Medulla oblongata (tissue), 1 donor: ENCODE data around the gene CATSPERZ.
A peak's percentile ranks its signal among the peaks of the same experiment; 100 is the strongest.

Experiments
- DNase-seq: peaks from one replicate; pipeline ENCODE4 v3.0.0-alpha.2; 2015; ENCODE audit errors: extremely low spot score

Gene CATSPERZ

GRCh38 chr11:64264371-64264852, 35.7 kb upstream of the CATSPERZ start:
- DNase-seq: no peak

GRCh38 chr11:64265176-64266160, 34.7 kb upstream of the CATSPERZ start:
- DNase-seq: no peak

- DNase-seq: no peak
Observed at GRCh38 chr11:64266339-64266738, 33.8 kb upstream of the CATSPERZ start.

- DNase-seq: no peak
Observed at GRCh38 chr11:64267207-64267945, 32.8 kb upstream of the CATSPERZ start.

- DNase-seq: peak; percentile 22
Observed at GRCh38 chr11:64268025-64268892, 31.9 kb upstream of the CATSPERZ start.

GRCh38 chr11:64268893-64269539, 31.1 kb upstream of the CATSPERZ start:
- DNase-seq: peak; percentile 33

GRCh38 chr11:64269540-64270220, 30.5 kb upstream of the CATSPERZ start:
- DNase-seq: peak; percentile 100

GRCh38 chr11:64275031-64275800, 24.9 kb upstream of the CATSPERZ start:
- no peak for DNase-seq

GRCh38 chr11:64275841-64276240, 24.3 kb upstream of the CATSPERZ start:
- no peak for DNase-seq

- no peak for DNase-seq
Observed at GRCh38 chr11:64276653-64277431, 23.3 kb upstream of the CATSPERZ start.

GRCh38 chr11:64278576-64279190, 21.5 kb upstream of the CATSPERZ start:
- no peak for DNase-seq

- no peak for DNase-seq
Observed at GRCh38 chr11:64281957-64282770, 18.0 kb upstream of the CATSPERZ start.

GRCh38 chr11:64283092-64283491, 17.1 kb upstream of the CATSPERZ start:
- no peak for DNase-seq

GRCh38 chr11:64284048-64284961, 15.9 kb upstream of the CATSPERZ start, which contains the start of gene BAD:
TSS of gene BAD (minus strand) at chr11:64284665. CDS start at chr11:64284368, 297 bp downstream.
- DNase-seq: peak; percentile 98

GRCh38 chr11:64284962-64285884, 14.9 kb upstream of the CATSPERZ start, which contains the start of gene GPR137:
TSS of gene GPR137 (plus strand) at chr11:64285848. CDS start at chr11:64286525, 677 bp downstream.
- peak; percentile 89 for DNase-seq
